Body of pancreas (tissue), 4 donors: ENCODE results near the gene PRDM10.

Experiments
- POLR2A ChIP-seq, 3 donors: fragments of 450-650 bp; IDR thresholded peaks; one replicate each; pipeline ENCODE4 v1.6.1; 2016; ENCODE audit warnings: antibody characterized with exemption in 3 of 3, mild to moderate bottlenecking in 2 of 3
- TF ChIP-seq, protein P1 (sequence below), 7 experiments: fragments of 450-650 bp in 4 of 7; fragments of 200-600 bp in 3 of 7; sonication (generic) in 3 of 7; IDR thresholded peaks; one replicate each; pipeline ENCODE4 v1.5.1; 2016 to 2019; ENCODE audit warnings: antibody characterized with exemption in 7 of 7

DNA sequence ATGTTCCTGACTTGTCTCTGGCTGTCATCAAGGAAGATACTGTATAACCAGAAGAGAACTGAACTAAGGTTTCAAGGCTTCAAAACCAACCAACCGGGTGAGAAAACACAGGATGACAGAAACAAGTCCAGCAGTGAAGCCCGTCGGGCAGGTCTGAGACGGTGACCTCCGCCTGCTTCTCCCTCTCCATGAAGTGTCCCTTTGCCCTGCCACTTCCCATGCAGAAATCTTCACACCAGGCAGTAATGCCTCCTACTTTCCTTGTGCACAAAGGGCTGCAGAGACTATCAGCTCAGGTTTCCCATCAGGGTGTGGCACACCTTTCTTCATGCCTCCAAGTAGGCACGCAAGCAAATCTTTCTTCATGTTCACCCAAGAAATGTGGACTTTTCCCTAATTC lies 24.2 kb downstream of the PRDM10 start:
- TF ChIP-seq, protein P1, sequence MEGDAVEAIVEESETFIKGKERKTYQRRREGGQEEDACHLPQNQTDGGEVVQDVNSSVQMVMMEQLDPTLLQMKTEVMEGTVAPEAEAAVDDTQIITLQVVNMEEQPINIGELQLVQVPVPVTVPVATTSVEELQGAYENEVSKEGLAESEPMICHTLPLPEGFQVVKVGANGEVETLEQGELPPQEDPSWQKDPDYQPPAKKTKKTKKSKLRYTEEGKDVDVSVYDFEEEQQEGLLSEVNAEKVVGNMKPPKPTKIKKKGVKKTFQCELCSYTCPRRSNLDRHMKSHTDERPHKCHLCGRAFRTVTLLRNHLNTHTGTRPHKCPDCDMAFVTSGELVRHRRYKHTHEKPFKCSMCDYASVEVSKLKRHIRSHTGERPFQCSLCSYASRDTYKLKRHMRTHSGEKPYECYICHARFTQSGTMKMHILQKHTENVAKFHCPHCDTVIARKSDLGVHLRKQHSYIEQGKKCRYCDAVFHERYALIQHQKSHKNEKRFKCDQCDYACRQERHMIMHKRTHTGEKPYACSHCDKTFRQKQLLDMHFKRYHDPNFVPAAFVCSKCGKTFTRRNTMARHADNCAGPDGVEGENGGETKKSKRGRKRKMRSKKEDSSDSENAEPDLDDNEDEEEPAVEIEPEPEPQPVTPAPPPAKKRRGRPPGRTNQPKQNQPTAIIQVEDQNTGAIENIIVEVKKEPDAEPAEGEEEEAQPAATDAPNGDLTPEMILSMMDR (IDR thresholded peaks at IDR 0.05) = no peak
- no peak for TF ChIP-seq POLR2A (IDR thresholded peaks at IDR 0.05)
